ENCODE measurements around the gene MZB1.
"Not testable (repeated sequence)": the region's sequence is repeated elsewhere in the genome, so short reads cannot be mapped to it uniquely, and the experiment has no call there.

The MZB1 gene

GRCh38 chr5:139410993-139411828, 21.5 kb upstream of the MZB1 start:
- no peak for TF ChIP-seq CTCF (IDR thresholded peaks at IDR 0.05; ENCODE audit: borderline replicate concordance, insufficient read depth, low read depth, low read length)
- H3K4me3 ChIP-seq (ENCODE audit: low read depth, low read length), result no peak overlapping the region

- no peak overlapping the region for H3K4me3 ChIP-seq (ENCODE audit: low read depth, low read length)
- no peak for TF ChIP-seq CTCF (IDR thresholded peaks at IDR 0.05; ENCODE audit: borderline replicate concordance, insufficient read depth, low read depth, low read length)
Observed at GRCh38 chr5:139410121-139410992, 20.6 kb upstream of the MZB1 start.

GRCh38 chr5:139409116-139409515, 19.4 kb upstream of the MZB1 start:
- H3K4me3 ChIP-seq (ENCODE audit: low read depth, low read length), result not testable (repeated sequence)

GRCh38 chr5:139408191-139408590, 18.5 kb upstream of the MZB1 start:
- TF ChIP-seq CTCF (IDR thresholded peaks at IDR 0.05; ENCODE audit: borderline replicate concordance, insufficient read depth, low read depth, low read length), result no peak
- H3K4me3 ChIP-seq (ENCODE audit: low read depth, low read length), result no peak overlapping the region

- no peak for TF ChIP-seq CTCF (IDR thresholded peaks at IDR 0.05; ENCODE audit: borderline replicate concordance, insufficient read depth, low read depth, low read length)
- H3K4me3 ChIP-seq (ENCODE audit: low read depth, low read length), result no peak overlapping the region
Observed at GRCh38 chr5:139407517-139407916, 17.8 kb upstream of the MZB1 start.

GRCh38 chr5:139406963-139407362, 17.2 kb upstream of the MZB1 start:
- no peak overlapping the region for H3K4me3 ChIP-seq (ENCODE audit: low read depth, low read length)
- no peak for TF ChIP-seq CTCF (IDR thresholded peaks at IDR 0.05; ENCODE audit: borderline replicate concordance, insufficient read depth, low read depth, low read length)

- peak overlapping the region; percentile 64 for H3K4me3 ChIP-seq (ENCODE audit: low read depth, low read length)
- TF ChIP-seq CTCF (IDR thresholded peaks at IDR 0.05; ENCODE audit: borderline replicate concordance, insufficient read depth, low read depth, low read length), result no peak
Observed at GRCh38 chr5:139404484-139404840, 14.7 kb upstream of the MZB1 start.
